Stimulated activated CD4-positive, alpha-beta T cell treated with anti-CD3 and anti-CD28 coated beads, Interleukin-2, amount 100 ng/mL, for 4 hours (primary cell): ENCODE measurements around the gene MYCN.
"Not testable (repeated sequence)": the region's sequence is repeated elsewhere in the genome, so short reads cannot be mapped to it uniquely, and the experiment has no call there.

Experiments used
- DNase-seq: peaks from one replicate; pipeline ENCODE4 v3.0.0-alpha.2; 2020; ENCODE audit warnings: low read depth

MYCN gene

DNA sequence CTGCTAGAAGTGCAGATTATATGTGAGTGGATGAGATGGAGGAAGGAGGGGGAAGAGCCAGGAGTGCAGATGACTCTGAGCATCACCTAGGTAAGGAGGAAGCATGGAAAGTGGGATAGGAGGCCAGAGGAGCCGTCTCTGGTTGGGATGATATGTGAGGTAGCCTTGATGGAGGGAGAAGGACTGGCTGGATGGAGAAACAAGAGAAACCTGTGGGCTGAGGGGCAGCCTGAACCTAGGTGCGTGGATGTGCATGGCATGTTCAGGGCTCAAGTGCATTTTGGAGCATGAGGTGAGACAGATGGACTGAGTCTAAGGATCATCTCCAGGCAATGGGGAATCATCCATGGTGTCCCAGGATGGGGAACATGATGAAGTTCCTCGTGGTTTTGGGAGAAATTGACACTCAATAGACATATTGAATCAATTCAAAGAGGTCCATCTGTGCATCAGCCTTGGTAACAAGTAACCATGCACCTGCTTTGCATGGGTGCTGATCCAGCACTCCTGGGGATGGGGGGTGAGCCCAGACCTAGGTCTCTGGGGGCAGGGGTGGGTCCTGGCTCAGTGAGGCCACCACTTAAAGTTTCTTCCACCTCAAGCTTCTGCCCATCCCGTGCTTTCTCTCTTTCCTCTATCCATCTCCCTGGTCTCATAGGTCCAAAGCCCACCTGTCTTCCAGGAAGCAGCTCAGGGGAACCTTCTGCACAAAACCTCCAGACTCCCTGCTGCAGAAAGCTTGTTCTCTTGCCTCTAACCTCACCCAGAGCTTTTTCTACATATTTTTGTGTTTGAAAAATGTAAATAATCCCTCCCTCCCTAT is 19.2 kb downstream of the MYCN start:
- DNase-seq, result no peak

DNA sequence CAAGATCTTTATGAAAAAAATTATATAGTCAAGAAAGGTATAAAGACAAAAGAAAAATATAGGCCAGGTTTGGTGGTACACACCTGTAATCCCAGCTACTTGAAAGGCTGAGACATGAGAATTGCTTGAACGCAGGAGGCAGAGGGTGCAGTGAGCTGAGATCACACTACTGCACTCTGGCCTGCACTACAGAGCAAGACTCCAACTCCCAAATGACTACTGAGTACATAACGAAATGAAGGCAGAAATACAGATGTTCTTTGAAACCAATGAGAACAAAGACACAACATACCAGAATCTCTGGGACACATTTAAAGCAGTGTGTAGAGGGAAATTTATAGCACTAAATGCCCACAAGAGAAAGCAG is 19.8 kb downstream of the MYCN start:
- DNase-seq, result not testable (repeated sequence)

DNA sequence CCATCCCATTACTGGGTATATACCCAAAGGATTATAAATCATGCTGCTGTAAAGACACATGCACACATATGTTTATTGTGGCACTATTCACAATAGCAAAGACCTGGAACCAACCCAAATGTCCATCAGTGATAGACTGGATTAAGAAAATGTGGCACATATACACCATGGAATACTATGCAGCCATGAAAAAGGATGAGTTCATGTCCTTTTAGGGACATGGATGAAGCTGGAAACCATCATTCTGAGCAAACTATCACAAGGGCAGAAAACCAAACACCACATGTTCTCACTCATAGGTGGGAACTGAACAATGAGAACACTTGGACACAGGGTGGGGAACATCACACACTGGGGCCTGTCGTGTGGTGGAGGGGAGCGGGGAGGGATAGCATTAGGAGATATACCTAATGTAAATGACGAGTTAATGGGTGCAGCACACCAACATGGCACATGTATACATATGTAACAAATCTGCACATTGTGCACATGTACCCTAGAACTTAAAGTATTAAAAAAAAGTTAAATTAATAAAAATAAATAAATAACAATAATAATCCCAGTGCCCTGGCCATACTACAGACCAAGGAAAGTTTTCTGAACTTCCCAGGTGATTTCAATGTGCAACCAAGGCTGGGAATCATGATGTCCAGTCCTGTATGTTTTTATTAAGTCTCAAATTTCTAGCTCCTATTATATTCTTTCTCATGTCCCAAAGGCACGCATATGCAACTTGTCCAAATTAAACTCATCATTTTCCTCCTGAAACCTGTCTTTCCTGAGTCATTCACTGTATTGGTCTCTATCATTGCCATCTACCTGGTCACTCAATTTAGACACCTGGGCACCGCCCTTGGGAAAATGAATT is 23.0 kb downstream of the MYCN start:
- not testable (repeated sequence) for DNase-seq

DNA sequence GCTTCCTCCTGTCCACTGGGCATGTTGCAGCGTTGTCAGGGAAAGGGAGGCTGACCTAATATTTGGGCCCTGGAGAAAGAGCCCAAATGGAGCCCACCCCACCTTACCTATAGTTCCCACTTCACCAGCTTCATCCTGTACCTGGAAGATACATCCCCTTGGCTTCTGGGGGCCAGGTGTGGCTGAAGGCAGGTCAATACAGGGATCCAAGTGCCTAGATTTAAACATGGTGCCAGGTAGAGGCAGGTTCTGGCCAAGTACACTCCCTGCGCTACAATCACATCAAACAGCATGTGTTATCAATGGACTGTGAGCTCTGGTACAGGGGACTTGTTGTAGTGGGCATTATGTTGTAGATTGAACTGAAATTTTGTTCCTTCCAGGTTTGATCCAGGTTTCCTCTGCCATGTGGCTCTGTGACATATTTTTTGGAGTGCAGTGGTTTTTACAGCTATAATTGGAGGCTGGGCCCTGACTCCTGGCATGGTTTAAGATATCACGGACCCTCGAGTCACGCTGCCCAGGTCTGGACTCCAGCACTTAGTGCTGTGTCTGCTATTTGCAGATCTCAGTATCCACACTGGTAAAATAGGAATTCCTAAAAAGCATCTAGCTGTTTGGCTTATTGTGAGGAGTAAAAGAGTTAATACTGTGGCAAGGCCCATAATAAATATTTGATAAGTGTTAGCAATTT is 23.8 kb downstream of the MYCN start:
- DNase-seq, result no peak

DNA sequence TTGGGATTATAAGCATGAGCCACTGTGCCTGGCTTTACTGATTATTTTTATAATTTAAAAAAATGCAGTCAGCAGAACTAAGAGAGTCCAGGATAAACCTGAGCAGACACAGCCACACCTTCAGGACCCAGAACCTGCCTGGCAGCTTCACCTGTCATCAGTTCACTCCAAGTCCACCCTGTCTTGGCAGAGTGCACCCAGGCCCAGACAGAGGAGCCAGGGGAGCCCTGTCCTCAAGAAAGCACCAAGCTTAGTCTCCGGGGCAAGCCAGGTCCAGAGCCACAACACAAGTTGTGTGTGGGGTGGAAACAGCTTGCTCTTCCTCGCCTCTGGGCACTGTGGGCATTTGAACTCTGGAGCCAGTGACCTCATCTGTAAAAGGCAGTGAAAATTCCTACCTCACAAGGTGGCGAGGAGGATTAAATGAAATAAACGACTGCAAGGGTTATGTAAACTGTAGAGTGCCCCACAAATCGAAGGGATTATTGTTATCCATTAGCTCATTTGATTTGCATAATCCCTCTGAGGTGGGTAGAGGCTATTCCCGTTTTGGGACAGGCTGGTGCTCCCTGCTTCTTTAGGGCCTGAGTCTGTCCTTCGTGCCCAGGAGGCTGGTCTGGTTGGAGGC is 24.7 kb downstream of the MYCN start:
- no peak for DNase-seq

DNA sequence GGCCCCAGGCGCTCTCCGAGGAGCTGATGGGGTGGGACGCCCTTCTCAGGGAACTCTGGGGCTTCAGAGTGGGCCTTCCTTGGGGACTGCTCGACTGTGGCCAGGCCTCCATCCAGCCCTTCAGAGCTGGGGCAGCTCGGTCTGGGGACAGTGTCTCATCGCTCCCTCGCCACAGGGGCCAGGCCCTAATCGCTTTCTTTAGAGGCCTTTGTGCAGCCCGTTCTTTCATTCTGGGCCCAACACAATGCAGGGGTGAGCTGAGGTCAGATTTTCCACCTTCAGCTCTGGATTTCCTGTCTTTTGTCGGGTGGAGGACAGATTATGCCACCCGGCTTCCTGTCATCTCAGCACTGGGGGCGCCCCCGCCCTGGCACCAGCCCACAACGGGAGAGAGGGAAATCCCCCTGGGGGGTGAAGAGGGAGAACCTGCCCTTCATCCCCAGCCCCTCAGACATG is 25.2 kb downstream of the MYCN start:
- DNase-seq, result peak; percentile 71

DNA sequence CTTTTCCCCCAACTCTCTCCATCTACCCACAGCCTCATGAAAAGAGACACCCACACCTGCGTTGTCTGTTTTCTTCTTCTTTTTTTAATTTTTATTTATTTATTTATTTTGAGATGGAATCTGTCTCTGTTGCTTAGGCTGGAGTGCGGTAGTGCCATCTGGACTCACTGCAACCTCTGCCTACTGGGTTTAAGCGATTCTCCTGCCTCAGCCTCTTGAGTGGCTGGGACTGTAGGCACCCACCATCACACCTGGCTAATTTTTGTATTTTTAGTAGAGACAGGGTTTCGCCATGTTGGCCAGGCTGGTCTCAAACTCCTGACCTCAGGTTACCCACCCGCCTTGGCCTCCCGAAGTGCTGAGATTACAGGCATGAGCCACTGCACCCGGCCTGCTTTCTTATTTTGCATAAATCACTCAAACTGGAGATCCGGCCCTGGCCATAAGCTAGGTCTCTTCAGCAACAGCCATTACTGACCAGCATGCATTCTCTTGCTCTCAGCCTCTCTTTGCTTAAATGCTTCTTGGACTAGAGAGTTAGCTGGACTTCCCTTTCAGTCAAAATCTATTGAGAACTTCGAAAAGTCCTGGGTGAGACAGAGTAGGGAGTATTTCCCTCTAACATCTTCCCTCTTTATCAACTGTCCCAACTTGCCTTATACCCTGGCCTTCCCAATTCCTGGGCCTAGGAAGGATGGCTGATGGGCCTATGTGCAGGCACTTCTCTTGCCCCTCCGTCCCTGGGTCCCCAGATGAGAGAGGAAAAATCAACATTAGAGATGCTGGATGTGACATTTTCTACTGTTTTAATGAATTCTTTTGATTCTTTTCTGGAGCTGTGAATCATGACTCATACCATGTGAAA is 27.3 kb downstream of the MYCN start:
- DNase-seq, result no peak

DNA sequence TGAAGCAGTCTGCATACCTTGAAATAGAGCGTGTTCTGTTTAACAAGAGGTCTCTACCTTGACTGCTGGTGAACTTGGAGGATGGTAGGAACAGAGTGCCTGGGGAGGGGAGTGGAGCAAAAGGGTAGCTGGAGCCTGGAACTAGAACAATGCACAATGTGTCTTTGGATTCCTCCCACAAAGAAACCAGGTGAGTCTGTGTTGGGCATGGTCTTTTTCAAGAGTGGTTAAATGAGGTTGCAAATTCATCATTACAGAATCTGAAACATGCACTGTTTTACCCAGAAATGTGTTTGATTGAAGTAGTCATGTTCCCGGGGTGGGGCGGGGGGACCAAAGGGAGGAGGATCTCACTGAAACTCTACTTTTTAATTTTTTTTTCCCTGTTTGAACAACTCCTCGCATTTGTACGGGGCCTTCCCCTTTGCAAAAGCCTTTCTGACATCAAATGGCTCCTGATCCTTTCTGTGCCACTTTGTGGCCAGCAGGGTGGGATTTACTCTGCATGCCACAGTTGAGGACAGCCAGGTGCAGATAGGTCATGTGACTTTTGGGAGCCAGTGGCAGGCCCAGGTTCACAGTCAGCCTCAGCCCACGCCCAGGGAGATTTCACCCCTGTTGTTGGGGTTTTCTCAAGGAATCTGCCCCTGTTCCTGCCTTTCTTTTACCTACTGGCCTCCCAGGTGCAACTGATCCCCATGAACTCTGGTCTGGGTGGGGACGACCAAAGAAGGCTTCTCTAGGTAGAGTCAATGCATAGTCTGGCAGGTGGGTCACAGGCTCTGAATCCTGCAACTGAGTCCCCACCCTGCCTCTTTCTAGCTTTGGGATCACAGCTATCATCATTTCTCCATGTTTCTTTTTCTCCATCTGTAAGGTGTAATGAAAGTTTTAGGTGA is 28.2 kb downstream of the MYCN start:
- DNase-seq, result no peak

DNA sequence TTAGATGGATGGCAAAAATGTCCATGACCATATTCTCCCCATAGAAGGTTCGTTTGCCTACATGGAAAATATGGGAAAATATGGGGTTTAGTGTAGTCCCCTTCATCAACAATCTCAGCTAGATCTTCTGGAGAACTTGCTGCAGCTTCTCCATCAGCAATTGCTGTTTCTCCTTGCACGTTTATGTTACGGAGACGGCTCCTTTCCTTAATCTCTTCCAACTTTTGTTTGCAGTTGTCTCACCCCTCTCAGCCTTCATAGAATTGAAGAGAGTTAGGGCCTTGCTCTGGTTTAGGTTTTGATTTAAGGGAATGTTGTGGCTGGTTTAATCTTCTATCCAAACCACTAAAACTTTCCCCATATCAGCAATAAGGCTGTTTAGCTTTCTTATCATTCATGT is 28.9 kb downstream of the MYCN start:
- DNase-seq, result no peak

DNA sequence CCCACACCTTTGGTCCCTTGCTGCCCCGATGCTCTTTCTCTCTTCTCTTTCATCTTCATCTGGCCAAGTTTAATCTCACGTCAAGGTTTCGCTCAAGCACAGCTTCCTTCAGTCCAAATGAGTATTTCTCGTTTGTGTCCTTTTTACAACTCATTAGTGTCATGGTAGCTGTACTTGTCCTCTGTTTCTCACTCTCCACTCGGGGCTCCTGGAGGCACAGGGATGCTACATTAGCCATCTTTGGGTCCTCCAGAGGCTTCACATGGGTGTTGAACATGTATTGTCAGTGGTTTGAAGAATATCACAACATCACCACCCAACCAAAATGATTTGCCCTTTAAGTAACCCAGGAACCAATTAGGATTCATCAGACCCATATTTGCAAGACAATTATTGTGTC is 30.4 kb downstream of the MYCN start:
- DNase-seq, result no peak

DNA sequence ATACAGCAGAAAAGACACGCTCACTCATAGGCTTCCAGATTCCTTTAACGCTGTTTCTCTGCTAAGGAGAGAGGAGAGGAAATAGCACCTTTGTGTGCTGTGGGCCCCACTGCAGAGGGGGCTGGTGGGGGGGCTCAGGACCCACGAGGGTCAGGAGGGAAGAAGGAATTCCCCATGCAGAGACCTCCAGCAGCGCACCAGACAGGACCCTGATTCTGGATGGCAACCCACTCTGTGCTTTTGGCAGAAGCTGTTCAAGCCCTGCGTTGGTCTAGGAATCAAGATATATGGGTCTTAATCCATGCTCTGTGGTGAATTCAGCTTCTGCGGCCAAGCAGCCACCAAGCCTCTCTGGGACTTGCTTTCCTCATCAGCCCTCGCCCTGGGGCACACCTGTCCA is 31.0 kb downstream of the MYCN start:
- DNase-seq, result no peak

DNA sequence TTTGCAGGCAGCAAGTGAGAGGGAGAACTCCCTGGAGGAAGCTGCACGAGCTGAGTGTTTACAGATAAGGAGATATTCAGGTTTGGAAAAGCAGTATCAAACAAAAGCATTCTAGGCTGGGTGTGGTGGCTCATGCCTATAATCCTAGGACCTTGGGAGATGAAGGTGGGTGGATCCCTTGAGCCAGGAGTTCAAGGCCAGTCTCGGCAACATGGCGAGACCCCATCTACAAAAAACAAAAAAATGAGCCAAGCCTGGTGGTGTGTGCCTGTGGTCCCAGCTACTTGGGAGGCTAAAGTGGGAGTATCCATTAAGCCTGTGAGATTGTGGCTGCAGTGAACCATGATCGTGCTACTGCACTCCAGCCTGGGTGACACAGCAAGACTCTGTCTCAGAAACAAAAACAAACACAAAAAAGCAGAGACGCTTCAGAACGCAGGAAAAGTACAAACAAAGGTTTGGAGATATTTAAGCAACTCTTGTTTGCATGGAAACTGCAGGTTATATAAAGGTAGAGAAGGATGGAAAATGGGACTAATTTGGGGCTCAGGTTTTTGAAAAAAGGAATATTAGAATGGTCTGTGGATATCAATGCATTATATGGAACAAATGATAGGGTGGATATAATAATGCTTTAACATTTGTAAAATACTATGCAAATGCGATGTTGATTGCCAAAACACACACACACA is 31.6 kb downstream of the MYCN start:
- DNase-seq, result no peak

DNA sequence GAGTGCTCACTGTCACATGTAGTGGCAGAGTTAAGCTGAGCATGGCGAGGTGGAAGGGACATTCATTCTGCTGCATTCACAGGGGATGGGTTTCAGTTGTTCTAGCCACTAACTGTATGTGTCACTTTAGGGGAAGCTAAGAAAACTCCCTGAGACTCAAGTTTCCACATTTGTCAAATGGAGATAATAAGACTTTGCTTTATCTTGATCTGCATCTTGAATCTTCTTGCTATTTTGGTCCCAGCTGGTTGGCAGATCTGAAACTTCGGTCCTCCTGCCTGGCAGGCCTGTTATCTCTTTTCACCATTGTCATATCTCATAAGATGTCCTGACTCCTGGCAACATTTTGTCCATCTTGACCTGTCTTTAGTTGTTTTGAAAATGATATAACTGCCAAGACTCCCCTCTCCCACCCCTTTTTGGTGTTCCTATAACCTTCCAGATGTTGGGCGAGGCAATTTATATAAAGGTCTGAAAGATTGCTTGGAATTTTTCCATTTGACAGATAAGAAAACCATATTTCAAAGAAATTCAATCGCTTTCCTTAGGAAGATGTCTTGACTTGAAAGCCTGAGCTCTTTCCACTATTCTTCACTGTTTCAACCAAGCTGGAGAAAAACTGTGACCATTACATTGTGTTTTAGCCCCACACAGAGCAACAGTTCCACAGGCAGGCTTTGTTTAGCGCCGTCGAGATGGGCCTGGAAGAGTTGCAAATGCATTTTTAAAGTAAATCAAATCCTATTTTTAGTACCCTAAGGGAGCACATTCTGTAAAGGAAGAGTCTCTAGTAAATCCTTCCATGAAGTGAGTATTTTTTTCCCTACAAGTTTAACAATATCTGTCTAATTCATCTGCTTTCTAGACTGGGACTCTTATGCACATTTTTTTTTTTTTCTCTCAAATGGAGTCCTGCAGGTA is 33.4 kb downstream of the MYCN start:
- no peak for DNase-seq

DNA sequence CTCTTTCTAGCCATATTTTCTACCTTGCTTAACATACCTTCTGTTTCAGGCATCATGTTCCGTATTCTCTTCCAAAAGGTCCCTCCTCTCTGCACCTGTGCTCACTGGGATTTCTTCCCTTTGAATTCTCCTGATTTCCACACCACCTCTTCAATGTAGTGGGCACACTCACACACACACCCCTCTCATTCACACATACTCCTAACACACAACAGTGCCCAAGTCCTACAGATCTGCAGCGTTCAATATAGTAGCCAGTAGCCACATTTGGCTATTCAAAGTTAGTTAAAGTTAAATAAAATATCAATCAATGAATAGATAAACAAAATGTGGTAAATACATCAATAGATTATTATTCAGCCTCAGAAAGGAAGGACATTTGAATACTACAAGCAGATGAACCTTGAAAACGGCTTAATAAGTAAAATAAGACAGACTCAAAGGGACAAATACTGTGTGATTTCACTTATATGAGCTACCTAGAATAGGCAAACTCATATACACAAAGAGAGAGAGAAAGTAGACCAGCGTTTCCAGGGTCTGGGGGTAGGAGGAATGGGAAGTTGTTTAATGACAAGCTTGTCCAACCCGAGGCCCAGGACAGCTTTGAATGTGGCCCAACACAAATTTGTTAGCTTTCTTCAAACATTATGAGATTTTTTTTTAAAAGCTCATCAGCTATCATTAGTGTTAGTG is 34.4 kb downstream of the MYCN start:
- no peak for DNase-seq

DNA sequence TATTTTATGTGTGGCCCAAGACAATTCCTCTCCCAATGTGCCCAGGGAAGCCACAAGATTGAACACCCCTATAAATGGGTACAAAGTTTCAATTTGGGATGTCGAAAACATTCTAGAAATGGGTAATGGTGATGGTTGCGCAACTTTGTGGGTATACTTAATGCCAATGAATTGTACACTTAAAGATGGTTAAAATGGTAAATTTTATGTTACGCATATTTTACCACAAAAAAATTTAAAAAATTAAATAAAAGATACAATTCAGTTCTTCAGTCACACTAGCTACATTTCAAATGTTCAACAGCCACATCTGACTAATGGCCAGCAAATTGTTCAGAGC is 34.9 kb downstream of the MYCN start:
- no peak for DNase-seq

DNA sequence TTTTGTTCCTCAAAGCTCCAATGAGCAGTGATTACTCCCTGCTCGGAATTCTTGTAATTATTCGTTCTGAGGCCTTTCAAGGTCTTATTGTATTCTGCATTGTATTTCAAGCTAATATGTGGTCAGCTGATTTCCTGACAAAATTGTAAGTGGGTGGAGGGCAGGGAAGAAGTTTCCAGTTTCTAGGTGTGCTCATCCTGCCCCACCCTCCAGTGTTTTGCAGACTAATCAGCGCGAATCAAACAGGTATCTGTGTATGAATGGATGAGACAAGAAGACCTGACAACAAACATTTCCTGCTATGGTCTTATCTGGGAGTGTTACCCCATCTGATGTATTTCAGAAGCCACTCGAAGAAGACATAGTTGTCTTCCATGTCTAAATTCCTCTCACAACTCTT is 35.3 kb downstream of the MYCN start:
- DNase-seq, result no peak

DNA sequence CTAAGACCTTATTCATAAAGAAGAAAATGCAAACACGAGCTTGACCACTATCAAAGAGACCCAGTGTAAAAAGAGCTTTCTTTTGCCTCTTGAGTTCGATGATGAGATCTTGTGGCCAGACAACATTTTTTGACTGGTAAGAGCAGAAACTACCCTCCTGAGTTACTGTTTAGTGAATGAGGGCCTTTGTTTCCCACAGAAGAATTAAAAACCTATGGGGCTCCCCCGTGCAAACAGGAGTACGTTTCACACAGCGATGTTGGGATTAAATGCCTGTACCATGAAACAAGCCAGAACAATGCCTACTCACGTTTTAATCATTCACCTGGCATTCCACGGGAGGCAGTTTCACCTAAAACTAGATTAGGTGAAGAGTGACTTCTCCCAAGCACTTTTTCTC is 36.0 kb downstream of the MYCN start:
- DNase-seq, result no peak
